ENCODE data around the gene SCYGR6. TPM values are rescaled to one million over a fixed set of nuclear protein-coding genes. Genes with fewer than 3 reads are reported as not detected.

The SCYGR6 gene
- total and polyA plus RNA-seq, 2 donors (not counting 1 experiment from before 2014, with no cell fraction given): not detected

DNA sequence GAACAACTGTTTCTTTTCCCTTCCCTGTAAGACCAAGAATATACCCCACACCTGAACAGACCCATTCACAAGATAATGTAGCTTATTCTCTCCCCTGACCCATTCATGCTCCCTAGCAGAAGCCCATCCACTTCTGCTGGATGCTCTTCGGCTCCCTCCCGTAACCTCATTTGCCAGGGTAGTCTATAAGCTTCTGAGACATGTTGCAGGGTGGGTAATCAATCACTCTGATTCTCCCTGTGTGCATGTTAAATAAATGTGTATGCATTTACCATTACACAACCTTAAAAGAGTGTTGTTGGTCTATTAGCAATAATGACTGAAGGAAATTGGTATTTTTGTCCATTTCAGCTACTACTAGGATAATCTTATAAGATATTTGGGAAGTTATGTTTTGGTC, 8.1 kb downstream of the SCYGR6 start:
- H2AFZ ChIP-seq (ENCODE audit: insufficient read depth, low read depth, low read length, poor library complexity, severe bottlenecking): no peak overlapping the region
- TF ChIP-seq, protein P1, sequence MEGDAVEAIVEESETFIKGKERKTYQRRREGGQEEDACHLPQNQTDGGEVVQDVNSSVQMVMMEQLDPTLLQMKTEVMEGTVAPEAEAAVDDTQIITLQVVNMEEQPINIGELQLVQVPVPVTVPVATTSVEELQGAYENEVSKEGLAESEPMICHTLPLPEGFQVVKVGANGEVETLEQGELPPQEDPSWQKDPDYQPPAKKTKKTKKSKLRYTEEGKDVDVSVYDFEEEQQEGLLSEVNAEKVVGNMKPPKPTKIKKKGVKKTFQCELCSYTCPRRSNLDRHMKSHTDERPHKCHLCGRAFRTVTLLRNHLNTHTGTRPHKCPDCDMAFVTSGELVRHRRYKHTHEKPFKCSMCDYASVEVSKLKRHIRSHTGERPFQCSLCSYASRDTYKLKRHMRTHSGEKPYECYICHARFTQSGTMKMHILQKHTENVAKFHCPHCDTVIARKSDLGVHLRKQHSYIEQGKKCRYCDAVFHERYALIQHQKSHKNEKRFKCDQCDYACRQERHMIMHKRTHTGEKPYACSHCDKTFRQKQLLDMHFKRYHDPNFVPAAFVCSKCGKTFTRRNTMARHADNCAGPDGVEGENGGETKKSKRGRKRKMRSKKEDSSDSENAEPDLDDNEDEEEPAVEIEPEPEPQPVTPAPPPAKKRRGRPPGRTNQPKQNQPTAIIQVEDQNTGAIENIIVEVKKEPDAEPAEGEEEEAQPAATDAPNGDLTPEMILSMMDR (IDR thresholded peaks at IDR 0.05): no peak
- TF ChIP-seq EZH2 (IDR thresholded peaks at IDR 0.05; ENCODE audit: borderline replicate concordance, insufficient read depth, low read depth, low read length, poor library complexity, severe bottlenecking): no peak
- peaks cover 5% of the 10 kb centered on the region in 2 donors for H3K4me1 ChIP-seq (ENCODE audit: control insufficient read depth in 2 of 2, insufficient read depth in 2 of 2, low read length in 2 of 2)
- H3K9ac ChIP-seq (ENCODE audit: low read length): no peak overlapping the region
- Mint-ChIP-seq H3K4me3 (no peak overlapping the region), H3K27ac (no peak overlapping the region), H3K9me3 (ENCODE audit: insufficient read depth) (no peaks in the 10 kb centered on the region), H3K27me3 (peaks cover 22% of the 10 kb centered on the region), H3K4me1 (peaks cover 2% of the 10 kb centered on the region)
- H3K4me3 ChIP-seq (ENCODE audit: control extremely low read depth in 1 of 5, extremely low read depth in 1 of 5, insufficient read depth in 1 of 5, low read depth in 2 of 5, low read length in 4 of 5): no peak overlapping the region
- peaks cover 0 to 6% (median 0%) of the 10 kb centered on the region in 3 donors for H3K9me3 ChIP-seq (ENCODE audit: control extremely low read depth in 1 of 3, control insufficient read depth in 2 of 3, insufficient read depth in 1 of 3, low read length in 2 of 3)
- ChIA-PET POLR2A (no interaction called here), CTCF (interaction anchor here (0.7 kb wide), 2 partner anchors 236 to 652 kb away, joined by 3 to 5 read pairs; no protein-coding TSS in a partner anchor)
- H3K79me2 ChIP-seq (ENCODE audit: control insufficient read depth, insufficient read depth, low read length): no peaks in the 10 kb centered on the region
- WGBS (ENCODE audit: insufficient coverage): no CpG with 5 or more reads among the region's 2 CpGs
- no peak for ATAC-seq (ENCODE audit: low read depth)
- H3K27me3 ChIP-seq (replicated peaks in 1 of 4; ENCODE audit: control extremely low read depth in 1 of 4, control insufficient read depth in 3 of 4, insufficient read depth in 4 of 4, low read length in 3 of 4): peaks cover 0 to 11% (median 7%) of the 10 kb centered on the region in 4 experiments
- intact Hi-C loops (cut with micrococcal nuclease): no loop called here
- no peaks in the 10 kb centered on the region for H3K36me3 ChIP-seq (replicated peaks in 1 of 2; ENCODE audit: control extremely low read depth in 1 of 2, control insufficient read depth in 1 of 2, extremely low read depth in 1 of 2, insufficient read depth in 2 of 2, low read length in 1 of 2)
- no peak overlapping the region for H3K4me2 ChIP-seq (replicated peaks; ENCODE audit: low read depth, low read length, poor library complexity, severe bottlenecking)
- H3K27ac ChIP-seq (ENCODE audit: low read length in 2 of 2): no peak overlapping the region
- DNase-seq: no peak
- H4K20me1 ChIP-seq (ENCODE audit: control insufficient read depth, insufficient read depth, low read length, poor library complexity, severe bottlenecking): no peaks in the 10 kb centered on the region

DNA sequence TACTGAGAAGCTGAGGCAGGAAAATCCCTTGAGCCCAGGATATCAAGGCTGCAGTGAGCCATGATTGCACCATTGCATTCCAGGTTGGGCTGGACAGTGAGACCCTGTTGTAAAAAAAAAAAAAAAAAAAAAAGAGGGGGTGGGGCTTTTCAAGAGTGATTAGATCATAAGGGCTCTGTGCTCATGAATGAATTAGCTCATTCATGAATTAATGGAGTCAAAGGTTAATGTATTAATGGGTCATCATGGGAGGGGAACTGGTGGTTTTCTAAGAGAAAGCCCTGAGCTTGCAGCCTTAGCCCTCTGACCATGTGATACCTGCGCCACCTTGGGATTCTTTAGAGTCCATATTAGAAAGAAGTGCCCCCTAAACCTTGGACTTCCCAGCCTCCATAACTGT, 11.3 kb downstream of the SCYGR6 start:
- peaks cover 2% of the 10 kb centered on the region for H3K4me1 Mint-ChIP-seq
- H3K36me3 ChIP-seq (replicated peaks in 1 of 2; ENCODE audit: control extremely low read depth in 1 of 2, control insufficient read depth in 1 of 2, extremely low read depth in 1 of 2, insufficient read depth in 2 of 2, low read length in 1 of 2): no peaks in the 10 kb centered on the region
- DNase-seq: no peak
- H3K27ac ChIP-seq (ENCODE audit: low read length in 2 of 2): no peak overlapping the region
- H3K4me1 ChIP-seq (ENCODE audit: control insufficient read depth in 2 of 2, insufficient read depth in 2 of 2, low read length in 2 of 2): peaks cover 5% of the 10 kb centered on the region in 2 donors
- no peak overlapping the region for H3K9ac ChIP-seq (ENCODE audit: low read length)
- no peak overlapping the region for H3K27ac Mint-ChIP-seq
- no peak overlapping the region for H3K4me2 ChIP-seq (replicated peaks; ENCODE audit: low read depth, low read length, poor library complexity, severe bottlenecking)
- H2AFZ ChIP-seq (ENCODE audit: insufficient read depth, low read depth, low read length, poor library complexity, severe bottlenecking): no peak overlapping the region
- no peak for ATAC-seq (ENCODE audit: low read depth)
- no peaks in the 10 kb centered on the region for H4K20me1 ChIP-seq (ENCODE audit: control insufficient read depth, insufficient read depth, low read length, poor library complexity, severe bottlenecking)
- no peak overlapping the region for H3K4me3 Mint-ChIP-seq
- peaks cover 0 to 6% (median 0%) of the 10 kb centered on the region in 3 donors for H3K9me3 ChIP-seq (ENCODE audit: control extremely low read depth in 1 of 3, control insufficient read depth in 2 of 3, insufficient read depth in 1 of 3, low read length in 2 of 3)
- no peak for TF ChIP-seq EZH2 (IDR thresholded peaks at IDR 0.05; ENCODE audit: borderline replicate concordance, insufficient read depth, low read depth, low read length, poor library complexity, severe bottlenecking)
- TF ChIP-seq, protein P1 (IDR thresholded peaks at IDR 0.05): no peak
- intact Hi-C loops (cut with micrococcal nuclease): no loop called here
- no peak overlapping the region for H3K4me3 ChIP-seq (ENCODE audit: control extremely low read depth in 1 of 5, extremely low read depth in 1 of 5, insufficient read depth in 1 of 5, low read depth in 2 of 5, low read length in 4 of 5)
- peaks cover 15% of the 10 kb centered on the region for H3K27me3 Mint-ChIP-seq
- no peaks in the 10 kb centered on the region for H3K9me3 Mint-ChIP-seq (ENCODE audit: insufficient read depth)
- H3K79me2 ChIP-seq (ENCODE audit: control insufficient read depth, insufficient read depth, low read length): no peaks in the 10 kb centered on the region
- POLR2A ChIA-PET: no interaction called here
- no CpG with 5 or more reads among the region's 1 CpG for WGBS (ENCODE audit: insufficient coverage)
- H3K27me3 ChIP-seq (replicated peaks in 1 of 4; ENCODE audit: control extremely low read depth in 1 of 4, control insufficient read depth in 3 of 4, insufficient read depth in 4 of 4, low read length in 3 of 4): peaks cover 0 to 10% (median 5%) of the 10 kb centered on the region in 4 experiments
- CTCF ChIA-PET: interaction anchor here (0.6 kb wide), 1 partner anchor 50 kb away, joined by 3 read pairs; no protein-coding TSS in a partner anchor
